Measurements from ENCODE around the gene CCDC172. TPM values are rescaled to one million over a fixed set of nuclear protein-coding genes. Genes with fewer than 3 reads are reported as not detected.

The CCDC172 gene
- total RNA-seq, 1 donor from 2014 or later = not detected

- no peaks in the 10 kb centered on the region for H3K27me3 Mint-ChIP-seq (ENCODE audit: low read depth)
- no peaks in the 10 kb centered on the region for H3K36me3 Mint-ChIP-seq (ENCODE audit: low read depth)
- no peaks in the 10 kb centered on the region for H3K4me1 Mint-ChIP-seq (ENCODE audit: low read depth)
- intact Hi-C loops (cut with micrococcal nuclease) = no loop called here
- no peak overlapping the region for H3K27ac Mint-ChIP-seq
- no peak overlapping the region for H3K4me3 Mint-ChIP-seq (ENCODE audit: low read depth)
- no peak for DNase-seq (ENCODE audit: low spot score)
- H3K9me3 Mint-ChIP-seq = peaks cover 3% of the 10 kb centered on the region
Observed at GRCh38 chr10:116306847-116307246, 17.4 kb upstream of the CCDC172 start.

GRCh38 chr10:116307455-116307854 is 16.8 kb upstream of the CCDC172 start:
- intact Hi-C loops (cut with micrococcal nuclease) = no loop called here
- no peaks in the 10 kb centered on the region for H3K27me3 Mint-ChIP-seq (ENCODE audit: low read depth)
- no peaks in the 10 kb centered on the region for H3K4me1 Mint-ChIP-seq (ENCODE audit: low read depth)
- DNase-seq (ENCODE audit: low spot score) = no peak
- no peak overlapping the region for H3K4me3 Mint-ChIP-seq (ENCODE audit: low read depth)
- H3K9me3 Mint-ChIP-seq = peaks cover 3% of the 10 kb centered on the region
- H3K36me3 Mint-ChIP-seq (ENCODE audit: low read depth) = no peaks in the 10 kb centered on the region
- H3K27ac Mint-ChIP-seq = no peak overlapping the region

GRCh38 chr10:116311016-116311415 is 13.2 kb upstream of the CCDC172 start:
- intact Hi-C loops (cut with micrococcal nuclease) = no loop called here
- H3K36me3 Mint-ChIP-seq (ENCODE audit: low read depth) = no peaks in the 10 kb centered on the region
- H3K9me3 Mint-ChIP-seq = no peaks in the 10 kb centered on the region
- no peak overlapping the region for H3K27ac Mint-ChIP-seq
- H3K4me1 Mint-ChIP-seq (ENCODE audit: low read depth) = no peaks in the 10 kb centered on the region
- H3K27me3 Mint-ChIP-seq (ENCODE audit: low read depth) = no peaks in the 10 kb centered on the region
- no peak overlapping the region for H3K4me3 Mint-ChIP-seq (ENCODE audit: low read depth)
- DNase-seq (ENCODE audit: low spot score) = no peak

GRCh38 chr10:116311706-116312490 is 12.3 kb upstream of the CCDC172 start:
- no peaks in the 10 kb centered on the region for H3K4me1 Mint-ChIP-seq (ENCODE audit: low read depth)
- intact Hi-C loops (cut with micrococcal nuclease) = no loop called here
- H3K27ac Mint-ChIP-seq = no peak overlapping the region
- no peaks in the 10 kb centered on the region for H3K36me3 Mint-ChIP-seq (ENCODE audit: low read depth)
- no peaks in the 10 kb centered on the region for H3K9me3 Mint-ChIP-seq
- H3K4me3 Mint-ChIP-seq (ENCODE audit: low read depth) = no peak overlapping the region
- no peaks in the 10 kb centered on the region for H3K27me3 Mint-ChIP-seq (ENCODE audit: low read depth)
- no peak for DNase-seq (ENCODE audit: low spot score)

GRCh38 chr10:116312548-116312947 is 11.7 kb upstream of the CCDC172 start:
- no peak overlapping the region for H3K27ac Mint-ChIP-seq
- H3K4me3 Mint-ChIP-seq (ENCODE audit: low read depth) = no peak overlapping the region
- H3K36me3 Mint-ChIP-seq (ENCODE audit: low read depth) = no peaks in the 10 kb centered on the region
- H3K27me3 Mint-ChIP-seq (ENCODE audit: low read depth) = no peaks in the 10 kb centered on the region
- H3K4me1 Mint-ChIP-seq (ENCODE audit: low read depth) = no peaks in the 10 kb centered on the region
- no peak for DNase-seq (ENCODE audit: low spot score)
- no peaks in the 10 kb centered on the region for H3K9me3 Mint-ChIP-seq
- intact Hi-C loops (cut with micrococcal nuclease) = no loop called here

- Mint-ChIP-seq H3K27me3 (ENCODE audit: low read depth) (no peaks in the 10 kb centered on the region), H3K36me3 (ENCODE audit: low read depth) (no peaks in the 10 kb centered on the region), H3K4me1 (ENCODE audit: low read depth) (no peaks in the 10 kb centered on the region), H3K27ac (no peak overlapping the region), H3K4me3 (ENCODE audit: low read depth) (no peak overlapping the region), H3K9me3 (no peaks in the 10 kb centered on the region)
- intact Hi-C loops (cut with micrococcal nuclease) = no loop called here
- no peak for DNase-seq (ENCODE audit: low spot score)
Observed at GRCh38 chr10:116316503-116316902, 7.7 kb upstream of the CCDC172 start.

GRCh38 chr10:116324951-116325635 is 845 bp downstream of the CCDC172 start:
- Mint-ChIP-seq H3K4me3 (ENCODE audit: low read depth) (no peak overlapping the region), H3K27ac (no peak overlapping the region), H3K4me1 (ENCODE audit: low read depth) (no peaks in the 10 kb centered on the region), H3K27me3 (ENCODE audit: low read depth) (no peaks in the 10 kb centered on the region), H3K36me3 (ENCODE audit: low read depth) (no peaks in the 10 kb centered on the region), H3K9me3 (no peaks in the 10 kb centered on the region)
- intact Hi-C loops (cut with micrococcal nuclease) = no loop called here
- no peak for DNase-seq (ENCODE audit: low spot score)

- DNase-seq (ENCODE audit: low spot score) = no peak
- Mint-ChIP-seq H3K36me3 (ENCODE audit: low read depth) (no peaks in the 10 kb centered on the region), H3K27ac (no peak overlapping the region), H3K4me3 (ENCODE audit: low read depth) (no peak overlapping the region), H3K27me3 (ENCODE audit: low read depth) (no peaks in the 10 kb centered on the region), H3K4me1 (ENCODE audit: low read depth) (no peaks in the 10 kb centered on the region), H3K9me3 (no peaks in the 10 kb centered on the region)
- intact Hi-C loops (cut with micrococcal nuclease) = no loop called here
Observed at GRCh38 chr10:116325987-116326386, 1.7 kb downstream of the CCDC172 start.

GRCh38 chr10:116329153-116329552 is 4.9 kb downstream of the CCDC172 start:
- H3K4me1 Mint-ChIP-seq (ENCODE audit: low read depth) = no peaks in the 10 kb centered on the region
- DNase-seq (ENCODE audit: low spot score) = no peak
- no peak overlapping the region for H3K4me3 Mint-ChIP-seq (ENCODE audit: low read depth)
- H3K36me3 Mint-ChIP-seq (ENCODE audit: low read depth) = no peaks in the 10 kb centered on the region
- no peak overlapping the region for H3K27ac Mint-ChIP-seq
- intact Hi-C loops (cut with micrococcal nuclease) = no loop called here
- H3K9me3 Mint-ChIP-seq = no peaks in the 10 kb centered on the region
- no peaks in the 10 kb centered on the region for H3K27me3 Mint-ChIP-seq (ENCODE audit: low read depth)

GRCh38 chr10:116331815-116332214 is 7.6 kb downstream of the CCDC172 start:
- Mint-ChIP-seq H3K27ac (no peak overlapping the region), H3K4me1 (ENCODE audit: low read depth) (no peaks in the 10 kb centered on the region), H3K9me3 (no peaks in the 10 kb centered on the region), H3K36me3 (ENCODE audit: low read depth) (no peaks in the 10 kb centered on the region), H3K4me3 (ENCODE audit: low read depth) (no peak overlapping the region), H3K27me3 (ENCODE audit: low read depth) (no peaks in the 10 kb centered on the region)
- DNase-seq (ENCODE audit: low spot score) = no peak
- intact Hi-C loops (cut with micrococcal nuclease) = no loop called here

- no peaks in the 10 kb centered on the region for H3K27me3 Mint-ChIP-seq (ENCODE audit: low read depth)
- H3K27ac Mint-ChIP-seq = no peak overlapping the region
- DNase-seq (ENCODE audit: low spot score) = no peak
- no peaks in the 10 kb centered on the region for H3K4me1 Mint-ChIP-seq (ENCODE audit: low read depth)
- intact Hi-C loops (cut with micrococcal nuclease) = no loop called here
- H3K36me3 Mint-ChIP-seq (ENCODE audit: low read depth) = no peaks in the 10 kb centered on the region
- H3K4me3 Mint-ChIP-seq (ENCODE audit: low read depth) = no peak overlapping the region
- no peaks in the 10 kb centered on the region for H3K9me3 Mint-ChIP-seq
Observed at GRCh38 chr10:116336866-116337265, 12.6 kb downstream of the CCDC172 start.

- Mint-ChIP-seq H3K36me3 (ENCODE audit: low read depth) (no peaks in the 10 kb centered on the region), H3K27ac (no peak overlapping the region), H3K9me3 (no peaks in the 10 kb centered on the region), H3K4me1 (ENCODE audit: low read depth) (no peaks in the 10 kb centered on the region), H3K27me3 (ENCODE audit: low read depth) (no peaks in the 10 kb centered on the region), H3K4me3 (ENCODE audit: low read depth) (no peak overlapping the region)
- intact Hi-C loops (cut with micrococcal nuclease) = no loop called here
- DNase-seq (ENCODE audit: low spot score) = no peak
Observed at GRCh38 chr10:116352125-116352524, 27.9 kb downstream of the CCDC172 start.

- H3K4me3 Mint-ChIP-seq (ENCODE audit: low read depth) = no peak overlapping the region
- no peaks in the 10 kb centered on the region for H3K9me3 Mint-ChIP-seq
- DNase-seq (ENCODE audit: low spot score) = no peak
- H3K27me3 Mint-ChIP-seq (ENCODE audit: low read depth) = no peaks in the 10 kb centered on the region
- intact Hi-C loops (cut with micrococcal nuclease) = no loop called here
- no peaks in the 10 kb centered on the region for H3K4me1 Mint-ChIP-seq (ENCODE audit: low read depth)
- no peaks in the 10 kb centered on the region for H3K36me3 Mint-ChIP-seq (ENCODE audit: low read depth)
- H3K27ac Mint-ChIP-seq = no peak overlapping the region
Observed at GRCh38 chr10:116353817-116354216, 29.6 kb downstream of the CCDC172 start.
